Measurements from ENCODE around the gene TIMM13. TPM values are rescaled to one million over a fixed set of nuclear protein-coding genes. Genes with fewer than 3 reads are reported as not detected.

Gene TIMM13
- total and polyA plus RNA-seq, 9 of the 15 experiments (the other 6 are each of a cell fraction or from before 2014, with no cell fraction given): 17.6 to 215 (median 71.8) TPM

DNA sequence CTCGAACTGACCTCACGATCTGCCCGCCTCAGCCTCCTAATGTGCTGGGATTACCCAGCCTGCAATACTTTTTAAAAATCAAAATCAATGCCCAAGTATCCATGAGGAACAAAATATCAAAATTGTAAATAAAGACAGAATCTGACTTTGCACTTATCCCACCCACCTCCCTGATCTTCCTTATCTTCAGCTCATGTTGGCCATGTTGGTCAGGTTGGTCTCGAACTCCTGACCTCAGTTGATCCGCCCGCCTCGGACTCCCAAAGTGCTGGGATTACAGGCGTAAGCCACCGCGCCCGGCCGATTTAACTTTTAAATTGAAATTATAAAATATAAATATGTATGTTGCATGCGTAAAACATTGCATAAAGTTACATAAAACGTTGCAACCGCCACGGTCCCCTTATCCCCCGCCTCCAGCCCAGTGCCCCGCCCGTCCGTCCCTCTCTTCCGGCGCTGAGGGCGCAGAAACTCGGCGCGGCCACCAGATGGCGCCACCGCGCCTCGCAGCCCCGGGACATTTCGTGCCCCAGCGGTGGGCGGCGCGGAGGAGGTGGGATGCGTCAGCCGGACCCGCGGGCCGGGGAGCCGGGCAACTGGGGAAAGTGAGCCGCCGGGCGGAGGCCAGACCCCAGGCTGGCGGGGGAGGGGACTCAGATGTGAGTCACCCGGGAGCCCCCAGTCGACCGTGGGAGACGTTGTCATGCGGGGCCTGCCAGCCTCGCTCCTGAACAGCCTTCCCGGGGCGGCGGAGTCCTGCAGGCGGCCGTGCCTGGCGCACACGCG lies 47.0 kb upstream of the TIMM13 start (continued):
- peak; percentile 98 for TF ChIP-seq VEZF1 (CRISPR knock-in tag; IDR thresholded peaks at IDR 0.05)
- TF ChIP-seq GTF3C2 (IDR thresholded peaks at IDR 0.05; ENCODE audit: borderline replicate concordance, extremely low read depth, insufficient read length): peak; percentile 60
- peak; percentile 74 for TF ChIP-seq EP300 (IDR thresholded peaks at IDR 0.05; ENCODE audit: low read length)
- TF ChIP-seq REST (IDR thresholded peaks at IDR 0.05; ENCODE audit: borderline replicate concordance): peak; percentile 96
- no peak for TF ChIP-seq REST (CRISPR knock-in tag; IDR thresholded peaks at IDR 0.05; ENCODE audit: low read depth)
- no peak for TF ChIP-seq ZNF347 (CRISPR knock-in tag; IDR thresholded peaks at IDR 0.05; ENCODE audit: low read depth)
- TF ChIP-seq ZNF165 (CRISPR knock-in tag; IDR thresholded peaks at IDR 0.05; ENCODE audit: borderline replicate concordance): no peak
- peak; percentile 99 for TF ChIP-seq ZBTB7A (IDR thresholded peaks at IDR 0.05; ENCODE audit: borderline replicate concordance, control insufficient read depth, low read depth, low read length)
- 0 out of 3 replicates have a peak, but pooled peaks of 1 of the 2 experiments have one; percentile 15 for TF ChIP-seq CBX3 (IDR thresholded peaks at IDR 0.05; ENCODE audit: borderline replicate concordance in 1 of 2, low read length in 2 of 2)
- TF ChIP-seq ADNP (tag; IDR thresholded peaks at IDR 0.05): peak; percentile 89
- peak; percentile 85 for TF ChIP-seq GABPB1 (CRISPR knock-in tag; IDR thresholded peaks at IDR 0.05)
- TF ChIP-seq CCNT2 (IDR thresholded peaks at IDR 0.05; ENCODE audit: borderline replicate concordance, extremely low read depth, insufficient read length, low read depth, low read length): peak; percentile 44
- TF ChIP-seq HNRNPL (IDR thresholded peaks at IDR 0.05; ENCODE audit: low read depth, low read length): peak; percentile 87; the same call in 1 of the 2 replicates
- TF ChIP-seq CBX1 (IDR thresholded peaks at IDR 0.05; ENCODE audit: low read depth): 0 out of 2 replicates have a peak, but pooled peaks have one; percentile 45

Data from K562 (cell line).